KMS-11 (cell line): ENCODE data around the gene NOS1.

Source experiments
- H2AFZ ChIP-seq: fragments of 200-600 bp; sonication (generic); 2 replicates; pipeline ENCODE4 v1.6.1; 2016; ENCODE audit warnings: antibody characterized with exemption, mixed run types, low read depth
- H3K27ac ChIP-seq: fragments of 200-600 bp; sonication (generic); 2 replicates; pipeline ENCODE4 v1.6.1; 2016; ENCODE audit warnings: mild to moderate bottlenecking, mixed run types
- H3K27me3 ChIP-seq: fragments of 200-600 bp; sonication (generic); 2 replicates; pipeline ENCODE4 v1.6.1; 2017; ENCODE audit warnings: mild to moderate bottlenecking, low read depth, mixed run types, moderate library complexity; ENCODE audit not compliant: insufficient read depth
- H3K36me3 ChIP-seq: fragments of 200-600 bp; sonication (generic); 2 replicates; pipeline ENCODE4 v1.6.1; 2017; ENCODE audit warnings: mild to moderate bottlenecking, mixed run types; ENCODE audit not compliant: insufficient read depth
- H3K4me1 ChIP-seq: fragments of 200-600 bp; sonication (generic); 2 replicates; pipeline ENCODE4 v1.6.1; 2016; ENCODE audit warnings: mild to moderate bottlenecking, low read depth, mixed run types; ENCODE audit not compliant: poor library complexity, severe bottlenecking
- H3K4me2 ChIP-seq: fragments of 200-600 bp; sonication (generic); 2 replicates; pipeline ENCODE4 v1.7.0; 2016; ENCODE audit warnings: mild to moderate bottlenecking, mixed run types
- H3K4me3 ChIP-seq: fragments of 200-600 bp; sonication (generic); IDR thresholded peaks from 2 replicates; pipeline ENCODE4 v1.6.1; 2017; ENCODE audit warnings: low read depth, low read length, mixed read lengths; ENCODE audit not compliant: insufficient read depth
- H3K79me2 ChIP-seq: fragments of 200-600 bp; sonication (generic); 2 replicates; pipeline ENCODE4 v1.6.1; 2016; ENCODE audit warnings: low read depth, mixed run types; ENCODE audit not compliant: insufficient read depth
- H3K9ac ChIP-seq: fragments of 200-600 bp; sonication (generic); 2 replicates; pipeline ENCODE4 v1.6.1; 2016; ENCODE audit warnings: mild to moderate bottlenecking, mixed run types
- H4K20me1 ChIP-seq: fragments of 200-600 bp; sonication (generic); 2 replicates; pipeline ENCODE4 v1.6.1; 2016; ENCODE audit warnings: mild to moderate bottlenecking, mixed run types; ENCODE audit not compliant: insufficient read depth
- CTCF ChIP-seq: fragments of 200-600 bp; sonication (generic); conservative IDR thresholded peaks from 2 replicates; pipeline ENCODE4 v1.6.1; 2017; ENCODE audit warnings: low read depth, mild to moderate bottlenecking, antibody characterized with exemption, low read length, moderate library complexity, mixed read lengths

NOS1 gene

GRCh38 chr12:117361347-117361751 is at the start of gene NOS1:
NOS1 (minus strand) TSS chr12:117361626; CDS start chr12:117331069, 30,557 bp downstream.
- H3K4me2 ChIP-seq, result no peak within 1 kb of the TSS
- no peak within 1 kb of the TSS for H3K4me3 ChIP-seq

DNA sequence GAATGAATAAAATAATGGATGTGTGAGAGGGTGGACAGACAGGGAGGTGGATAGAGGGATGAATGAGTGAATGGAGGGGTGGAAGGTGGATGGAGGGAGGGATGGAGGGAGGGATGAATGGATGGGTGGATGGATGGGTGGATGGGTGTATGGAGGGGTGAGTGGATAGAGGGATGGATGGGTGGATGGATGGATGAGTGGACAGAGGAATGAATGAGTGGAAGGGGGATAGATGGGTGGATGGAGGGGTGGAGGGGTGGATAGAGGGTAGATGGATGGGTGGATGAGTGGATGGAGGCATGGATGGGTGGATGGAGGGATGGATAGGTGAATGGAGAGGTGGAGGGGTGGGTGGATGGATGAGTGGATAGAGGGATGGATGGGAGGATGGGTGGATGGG is 47.9 kb upstream of the NOS1 start:
- Histone ChIP-seq H3K27ac (no peak overlapping the region), H4K20me1 (no peaks in the 10 kb centered on the region)

More at GRCh38 chr12:117361347-117361751, at the start of gene NOS1:
- Histone ChIP-seq H3K9ac (no peak within 1 kb of the TSS), H3K27me3 (peaks cover 5% of the 10 kb centered on the region; the same call in 1 of the 2 replicates), H3K4me1 (no peaks in the 10 kb centered on the region), H3K36me3 (no peaks in the 10 kb centered on the region), H3K79me2 (no peaks in the 10 kb centered on the region), H3K27ac (no peak within 1 kb of the TSS), H4K20me1 (no peaks in the 10 kb centered on the region), H2AFZ (no peak within 1 kb of the TSS)
- no peak for TF ChIP-seq CTCF

DNA sequence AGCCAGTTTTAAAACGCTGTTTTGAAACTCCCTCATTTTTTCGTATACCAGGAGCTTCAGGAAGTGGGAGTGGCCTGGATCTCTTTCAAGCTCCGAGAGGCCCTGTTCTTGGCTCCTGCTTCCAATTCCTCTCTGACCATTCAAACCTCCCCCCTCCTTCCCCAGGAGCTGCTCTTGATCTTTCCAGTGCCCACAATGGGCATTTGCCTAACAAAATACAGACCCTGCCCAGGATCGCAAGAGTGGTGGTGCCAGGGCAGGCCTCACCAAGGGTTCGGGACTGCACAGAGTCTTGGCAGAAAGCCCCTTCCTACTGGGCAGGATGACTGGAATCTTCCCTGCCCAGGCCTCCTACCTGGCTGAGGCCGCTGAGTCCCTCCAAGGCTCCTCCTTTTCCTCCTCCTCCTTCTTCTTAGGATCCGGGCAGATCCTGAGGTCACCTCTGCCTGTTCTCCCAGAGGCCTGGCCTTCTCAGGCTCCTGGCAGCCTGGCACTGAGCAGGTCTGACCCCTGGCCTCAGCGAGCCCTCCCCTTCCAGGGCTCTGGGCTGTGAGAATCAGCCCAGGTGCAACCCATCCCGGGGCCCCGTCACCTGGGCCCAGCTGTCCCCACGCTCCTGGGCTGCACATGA is 46.9 kb upstream of the NOS1 start:
- Histone ChIP-seq H3K27ac (no peak overlapping the region), H3K4me3 (no peak overlapping the region), H3K79me2 (no peaks in the 10 kb centered on the region), H2AFZ (no peak overlapping the region), H3K9ac (no peak overlapping the region), H3K36me3 (no peaks in the 10 kb centered on the region), H4K20me1 (no peaks in the 10 kb centered on the region), H3K27me3 (no peaks in the 10 kb centered on the region), H3K4me1 (no peaks in the 10 kb centered on the region), H3K4me2 (no peak overlapping the region)
- TF ChIP-seq CTCF, result no peak

More for the DNA sequence above, 47.9 kb upstream of the NOS1 start:
- TF ChIP-seq CTCF, result no peak
- Histone ChIP-seq H3K9ac (no peak overlapping the region), H3K27me3 (no peaks in the 10 kb centered on the region), H3K36me3 (no peaks in the 10 kb centered on the region), H3K4me3 (no peak overlapping the region), H3K79me2 (no peaks in the 10 kb centered on the region), H2AFZ (no peak overlapping the region), H3K4me1 (no peaks in the 10 kb centered on the region), H3K4me2 (no peak overlapping the region)

DNA sequence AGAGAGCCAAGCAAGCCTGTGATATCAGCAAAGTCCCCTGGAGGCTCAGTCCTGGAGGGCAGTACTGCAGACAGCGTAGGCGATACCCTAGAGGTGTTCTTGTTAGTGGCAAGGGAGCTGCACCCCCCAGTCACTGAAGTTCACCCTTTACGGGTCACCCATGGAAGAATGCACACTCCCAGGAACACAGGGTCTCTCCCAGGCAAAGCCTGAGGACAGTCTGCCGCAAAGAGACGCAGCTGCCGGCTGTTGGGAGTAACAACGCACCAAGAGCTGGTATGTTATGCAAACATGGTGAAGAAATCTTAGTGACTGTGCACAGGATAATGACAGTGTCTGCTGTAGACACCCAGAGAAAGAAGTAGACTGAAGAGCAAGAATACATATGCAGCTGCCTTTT is 43.5 kb upstream of the NOS1 start:
- no peak overlapping the region for H3K9ac ChIP-seq
- no peak overlapping the region for H2AFZ ChIP-seq
- H3K27me3 ChIP-seq, result no peaks in the 10 kb centered on the region
- no peak overlapping the region for H3K27ac ChIP-seq
- H3K79me2 ChIP-seq, result no peaks in the 10 kb centered on the region
- no peaks in the 10 kb centered on the region for H3K36me3 ChIP-seq
- no peaks in the 10 kb centered on the region for H3K4me1 ChIP-seq
- no peaks in the 10 kb centered on the region for H4K20me1 ChIP-seq
- TF ChIP-seq CTCF, result no peak
- no peak overlapping the region for H3K4me3 ChIP-seq
- no peak overlapping the region for H3K4me2 ChIP-seq
